Measurements from ENCODE around the gene TIMP1.

TIMP1 gene

DNA sequence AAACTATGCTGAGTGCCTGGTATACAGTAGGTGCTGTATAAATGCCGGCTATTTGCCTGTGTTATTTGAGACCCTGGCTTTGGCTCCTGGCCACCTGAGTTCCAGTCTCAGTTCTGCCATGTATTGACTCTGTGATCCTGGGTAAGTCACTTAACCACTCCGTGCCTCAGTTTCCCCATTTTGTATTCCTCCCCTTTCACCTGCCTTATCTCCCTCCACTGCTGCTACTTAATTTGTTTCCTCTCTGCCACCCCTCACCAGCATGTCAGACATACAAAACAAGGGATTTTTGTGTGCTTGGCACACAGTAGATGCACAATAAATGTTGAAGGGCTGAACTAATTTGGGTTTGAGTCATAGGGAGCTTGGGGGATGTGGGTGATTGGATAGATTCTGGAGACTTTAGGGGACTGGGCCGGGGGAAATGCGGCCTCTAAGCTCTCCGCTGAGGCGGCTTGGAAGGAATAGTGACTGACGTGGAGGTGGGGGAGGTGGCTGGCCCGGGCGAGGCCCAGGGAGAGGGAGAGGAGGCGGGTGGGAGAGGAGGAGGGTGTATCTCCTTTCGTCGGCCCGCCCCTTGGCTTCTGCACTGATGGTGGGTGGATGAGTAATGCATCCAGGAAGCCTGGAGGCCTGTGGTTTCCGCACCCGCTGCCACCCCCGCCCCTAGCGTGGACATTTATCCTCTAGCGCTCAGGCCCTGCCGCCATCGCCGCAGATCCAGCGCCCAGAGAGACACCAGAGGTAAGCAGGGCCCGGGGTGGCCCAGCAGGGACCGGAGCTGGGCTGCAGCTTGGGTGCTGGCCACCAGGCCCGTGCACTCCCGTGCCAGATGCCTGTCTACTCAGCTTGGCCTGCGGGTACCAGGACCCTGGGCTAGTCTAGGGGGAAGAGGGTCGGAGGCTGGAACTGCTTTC is at the start of gene TIMP1:
Gene TIMP1, plus strand, starts transcription at position 706 of the 917 bp plus-strand sequence. CDS start 980 bp downstream, outside the sequence.
- DNase-seq (ENCODE audit: low spot score) = peak; percentile 93

- no peak for DNase-seq (ENCODE audit: low spot score)
These were observed 42.4 kb upstream of the TIMP1 start for GRCh38 chrX:47539860-47540259.

DNA sequence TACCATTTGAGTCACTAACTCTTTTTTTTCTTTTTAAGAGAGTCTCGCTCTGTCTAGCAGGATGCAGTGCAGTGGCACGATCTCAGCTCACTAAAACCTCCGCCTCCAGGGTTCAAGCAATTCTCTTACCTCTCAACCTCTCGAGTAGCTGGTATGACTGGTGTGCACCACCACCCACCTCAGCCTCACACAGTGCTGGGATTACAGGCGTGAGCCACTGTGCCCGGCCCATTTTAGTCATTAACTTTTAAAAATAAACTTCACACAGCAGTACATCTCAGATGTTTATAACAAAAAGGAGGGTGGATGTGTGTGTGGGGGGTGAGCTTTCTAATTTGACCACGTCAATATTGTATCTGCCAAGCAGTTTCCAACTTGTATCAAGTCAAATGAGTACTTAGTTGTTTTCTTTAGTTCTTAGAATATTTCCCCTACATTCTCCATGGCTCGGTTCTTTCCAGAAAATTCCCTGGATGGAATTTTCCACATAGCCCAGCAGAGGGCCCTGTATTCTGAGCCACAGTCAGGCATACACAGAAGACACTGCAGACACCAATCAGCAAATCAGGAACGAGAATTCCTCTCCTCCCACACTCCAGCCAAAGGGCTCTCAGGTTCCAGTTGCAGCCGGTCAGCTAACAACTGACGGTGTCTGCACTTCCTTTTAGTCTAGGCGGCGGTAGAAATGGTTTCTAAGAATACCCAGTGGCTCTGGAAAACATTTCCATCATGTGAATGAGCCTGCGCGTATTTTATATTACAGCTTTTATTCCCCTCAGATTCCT is 41.3 kb upstream of the TIMP1 start:
- DNase-seq (ENCODE audit: low spot score) = peak; percentile 94

DNA sequence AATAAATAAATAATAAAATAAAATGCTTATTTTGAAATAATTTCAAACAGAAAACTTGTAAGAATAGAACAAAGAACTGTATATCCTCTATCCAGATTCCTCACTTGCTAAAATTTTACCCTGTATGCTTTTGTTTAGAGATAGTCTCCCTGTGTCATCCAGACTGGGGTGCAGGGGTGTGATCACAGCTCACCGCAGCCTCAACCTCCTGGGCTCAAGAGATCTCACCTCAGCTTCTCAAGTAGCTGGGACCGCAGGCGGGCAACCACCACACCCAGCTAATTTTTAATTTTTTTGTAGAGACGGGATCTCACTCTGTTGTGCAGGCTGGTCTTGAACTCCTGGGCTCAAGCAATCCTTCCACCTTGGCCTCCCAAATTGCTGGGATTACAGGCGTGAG is 38.7 kb upstream of the TIMP1 start:
- DNase-seq (ENCODE audit: low spot score) = no peak

- DNase-seq (ENCODE audit: low spot score) = peak; percentile 95
These were observed 26.1 kb upstream of the TIMP1 start for GRCh38 chrX:47556045-47556623.

DNA sequence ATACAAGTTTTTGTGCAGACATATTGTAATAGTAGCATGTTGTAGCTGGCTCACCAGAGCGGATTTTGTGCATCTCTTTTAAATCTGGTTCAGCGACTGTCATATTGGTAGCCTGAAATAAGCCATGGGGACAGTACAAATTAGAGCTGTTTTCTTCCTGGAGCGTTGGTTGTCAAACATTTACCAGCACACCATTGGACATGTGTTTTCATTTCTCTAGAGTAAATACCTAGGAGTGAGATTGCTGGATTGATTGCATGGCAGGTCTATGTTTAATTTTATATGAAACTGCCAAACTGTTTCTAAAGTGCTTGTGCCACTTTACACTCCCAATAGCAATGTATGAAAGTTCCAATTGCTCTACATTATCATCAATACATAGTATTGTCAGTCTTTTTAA is 23.8 kb upstream of the TIMP1 start:
- no peak for DNase-seq (ENCODE audit: low spot score)

DNA sequence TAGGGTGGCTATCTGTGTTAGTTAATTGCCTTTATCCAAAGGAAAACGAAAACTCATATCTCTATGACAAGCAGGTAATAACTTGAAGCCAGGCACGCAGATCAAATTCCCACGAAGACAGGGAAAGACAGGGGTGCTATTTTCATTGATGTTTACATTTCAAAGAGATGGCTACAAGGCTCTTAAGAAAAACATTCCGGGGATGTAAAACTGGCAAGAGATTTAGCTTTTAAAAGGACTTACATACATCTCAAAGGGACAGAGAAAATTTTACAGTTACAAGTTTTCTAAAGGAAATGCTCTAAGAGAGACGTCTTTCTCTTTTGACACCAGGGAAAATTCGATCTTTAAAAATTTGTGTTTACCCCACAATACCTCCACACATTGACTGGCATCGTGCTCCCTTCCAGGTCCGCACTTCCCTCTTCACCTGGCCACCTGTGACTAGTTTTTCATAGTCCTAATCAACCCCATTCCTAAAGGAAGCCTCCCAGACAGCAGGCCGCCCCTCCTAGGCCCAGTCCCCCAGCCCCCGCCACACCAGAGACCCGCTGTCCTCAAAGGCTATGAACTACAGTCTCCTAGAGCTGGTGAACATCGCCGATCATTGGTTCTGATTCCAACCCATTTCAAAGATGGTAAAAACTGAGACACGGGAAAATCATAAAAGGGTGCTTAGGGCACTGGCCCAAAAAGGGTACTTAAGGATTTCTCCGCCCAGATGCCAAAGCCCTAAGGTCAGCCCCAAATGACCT is 21.9 kb upstream of the TIMP1 start:
- DNase-seq (ENCODE audit: low spot score) = peak; percentile 6

- DNase-seq (ENCODE audit: low spot score) = peak; percentile 97
These were observed 21.1 kb upstream of the TIMP1 start, which contains the start of gene ARAF for GRCh38 chrX:47560934-47561658. Gene ARAF (plus strand): TSS chrX:47561205. CDS start chrX:47562968, 1,763 bp downstream.

- DNase-seq (ENCODE audit: low spot score) = no peak
These were observed 20.5 kb upstream of the TIMP1 start for GRCh38 chrX:47561659-47562151.

- peak; percentile 14 for DNase-seq (ENCODE audit: low spot score)
These were observed 19.5 kb upstream of the TIMP1 start for GRCh38 chrX:47562615-47563243.

DNA sequence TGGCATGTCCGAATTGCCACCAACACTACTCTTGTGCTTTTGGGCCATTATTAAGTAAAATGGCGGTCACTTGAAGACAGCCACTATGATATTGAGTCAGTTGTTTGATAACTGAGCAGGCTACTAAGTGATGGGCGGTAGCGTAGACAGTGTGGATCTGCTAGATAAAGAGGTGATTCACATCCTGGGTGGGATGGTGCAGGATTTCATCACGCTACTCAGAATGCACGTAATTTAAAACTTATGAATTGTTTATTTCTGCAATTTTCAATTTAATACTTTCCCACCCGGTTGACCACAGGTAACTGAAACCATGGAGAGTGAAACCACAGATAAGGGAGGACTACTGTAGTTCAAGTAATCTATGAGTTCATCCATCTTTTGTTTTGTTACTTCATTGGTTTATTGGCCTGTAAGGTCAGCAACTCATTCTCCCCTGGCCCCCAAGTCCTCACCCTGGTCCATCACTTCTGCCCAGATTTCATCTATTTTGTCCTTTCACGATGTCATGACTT is 18.4 kb upstream of the TIMP1 start:
- no peak for DNase-seq (ENCODE audit: low spot score)

GRCh38 chrX:47564438-47565085 is 17.7 kb upstream of the TIMP1 start:
- DNase-seq (ENCODE audit: low spot score) = no peak

DNA sequence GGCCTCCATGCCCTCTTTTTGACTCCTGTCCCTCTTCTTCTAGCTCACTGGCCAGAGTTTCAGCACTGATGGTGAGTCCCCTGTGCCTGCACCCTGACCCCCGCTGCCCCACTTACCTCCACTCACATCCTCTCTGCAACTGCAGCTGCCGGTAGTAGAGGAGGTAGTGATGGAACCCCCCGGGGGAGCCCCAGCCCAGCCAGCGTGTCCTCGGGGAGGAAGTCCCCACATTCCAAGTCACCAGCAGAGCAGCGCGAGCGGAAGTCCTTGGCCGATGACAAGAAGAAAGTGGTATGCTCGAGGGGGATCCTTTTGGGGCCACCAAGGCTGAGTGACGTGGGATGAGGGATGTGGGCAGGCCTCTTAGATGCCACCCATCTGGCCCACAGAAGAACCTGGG is 15.4 kb upstream of the TIMP1 start:
- DNase-seq (ENCODE audit: low spot score) = no peak

DNA sequence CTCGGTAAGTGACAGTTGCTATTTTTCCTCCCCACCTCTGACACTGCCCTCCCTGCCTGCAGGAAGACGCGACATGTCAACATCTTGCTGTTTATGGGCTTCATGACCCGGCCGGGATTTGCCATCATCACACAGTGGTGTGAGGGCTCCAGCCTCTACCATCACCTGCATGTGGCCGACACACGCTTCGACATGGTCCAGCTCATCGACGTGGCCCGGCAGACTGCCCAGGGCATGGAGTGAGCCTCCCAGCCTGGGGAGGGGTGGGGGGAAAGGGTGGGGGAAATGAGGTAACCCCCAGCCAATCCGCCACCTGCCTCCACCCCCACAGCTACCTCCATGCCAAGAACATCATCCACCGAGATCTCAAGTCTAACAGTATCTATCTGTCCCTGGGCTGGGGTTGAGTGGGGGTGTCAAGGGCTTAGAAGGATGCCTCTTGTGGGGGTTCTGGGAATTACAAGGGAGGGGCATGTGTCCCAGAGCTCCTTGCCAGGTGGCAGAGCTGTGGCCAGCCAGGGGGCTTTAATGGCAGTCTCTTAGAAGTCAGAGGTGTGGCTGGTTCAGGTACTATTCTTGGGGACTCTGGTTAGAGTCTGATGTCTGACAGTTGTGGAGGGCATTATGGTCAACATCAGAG is 13.5 kb upstream of the TIMP1 start:
- DNase-seq (ENCODE audit: low spot score) = peak; percentile 13

GRCh38 chrX:47570794-47571193 is 11.4 kb upstream of the TIMP1 start:
- no peak for DNase-seq (ENCODE audit: low spot score)

DNA sequence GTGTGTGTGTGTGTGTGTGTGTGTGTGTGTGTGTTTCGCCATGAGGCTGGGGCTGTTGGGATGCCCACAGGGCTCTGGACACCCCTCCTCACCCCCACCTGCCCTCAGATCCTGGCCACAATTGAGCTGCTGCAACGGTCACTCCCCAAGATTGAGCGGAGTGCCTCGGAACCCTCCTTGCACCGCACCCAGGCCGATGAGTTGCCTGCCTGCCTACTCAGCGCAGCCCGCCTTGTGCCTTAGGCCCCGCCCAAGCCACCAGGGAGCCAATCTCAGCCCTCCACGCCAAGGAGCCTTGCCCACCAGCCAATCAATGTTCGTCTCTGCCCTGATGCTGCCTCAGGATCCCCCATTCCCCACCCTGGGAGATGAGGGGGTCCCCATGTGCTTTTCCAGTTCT is 11.0 kb upstream of the TIMP1 start:
- no peak for DNase-seq (ENCODE audit: low spot score)

DNA sequence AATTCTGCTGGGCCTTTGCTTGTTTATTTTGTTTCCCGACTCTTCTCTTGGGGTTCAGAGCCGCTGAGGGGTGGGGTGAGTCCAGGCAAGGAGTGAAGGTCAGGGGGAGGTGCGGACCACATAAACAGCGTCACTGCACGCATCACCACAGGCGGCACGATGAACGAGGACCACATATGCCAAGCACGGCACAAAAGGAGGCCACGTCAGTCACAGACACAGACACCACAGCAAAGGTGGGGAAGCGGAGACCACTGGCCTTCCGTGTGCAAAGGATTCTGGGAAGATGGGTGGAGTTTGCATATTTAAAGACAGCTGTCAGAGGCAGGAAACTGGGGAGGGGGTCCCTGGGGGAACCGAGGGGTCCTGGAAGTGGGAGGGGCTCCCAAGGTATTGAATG is 10.3 kb upstream of the TIMP1 start:
- no peak for DNase-seq (ENCODE audit: low spot score)

DNA sequence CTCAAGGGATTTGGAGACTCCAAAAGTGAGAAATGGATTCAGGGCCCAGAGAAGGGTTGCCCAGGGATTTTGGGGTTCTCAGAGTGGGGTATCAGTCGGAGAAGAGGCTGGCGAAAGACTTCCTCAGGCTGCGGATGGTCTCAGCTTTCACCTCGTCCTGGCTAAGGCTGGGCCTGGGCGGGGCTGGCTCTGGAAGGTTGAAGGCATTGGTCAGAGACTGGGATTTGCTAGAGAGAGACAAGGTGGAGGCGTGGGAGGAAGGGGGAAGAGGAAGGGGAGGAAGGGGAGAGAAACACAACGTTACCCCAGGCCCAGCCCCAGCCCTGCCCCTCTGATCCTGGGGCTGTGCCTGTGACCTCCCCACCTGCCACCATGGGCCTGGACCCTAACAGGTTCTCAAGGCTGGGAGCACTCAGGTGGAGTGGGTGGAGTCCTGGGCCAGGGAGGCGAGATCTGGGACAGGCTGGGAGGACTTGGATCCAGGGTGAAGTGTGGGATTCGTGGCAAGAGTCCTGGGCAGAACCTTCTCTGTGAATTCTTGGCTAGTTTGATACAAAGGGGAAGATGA is 9.4 kb upstream of the TIMP1 start:
- DNase-seq (ENCODE audit: low spot score) = no peak
